NCI-H510A treated with DMSO at 0.1 percent for 48 hours (cell line): ENCODE data around the gene CTNNA2.

Experiments
- DNase-seq: peaks from one replicate; lab custom pipeline; 2025; lab: John Stamatoyannopoulos, UW

CTNNA2 gene

DNA sequence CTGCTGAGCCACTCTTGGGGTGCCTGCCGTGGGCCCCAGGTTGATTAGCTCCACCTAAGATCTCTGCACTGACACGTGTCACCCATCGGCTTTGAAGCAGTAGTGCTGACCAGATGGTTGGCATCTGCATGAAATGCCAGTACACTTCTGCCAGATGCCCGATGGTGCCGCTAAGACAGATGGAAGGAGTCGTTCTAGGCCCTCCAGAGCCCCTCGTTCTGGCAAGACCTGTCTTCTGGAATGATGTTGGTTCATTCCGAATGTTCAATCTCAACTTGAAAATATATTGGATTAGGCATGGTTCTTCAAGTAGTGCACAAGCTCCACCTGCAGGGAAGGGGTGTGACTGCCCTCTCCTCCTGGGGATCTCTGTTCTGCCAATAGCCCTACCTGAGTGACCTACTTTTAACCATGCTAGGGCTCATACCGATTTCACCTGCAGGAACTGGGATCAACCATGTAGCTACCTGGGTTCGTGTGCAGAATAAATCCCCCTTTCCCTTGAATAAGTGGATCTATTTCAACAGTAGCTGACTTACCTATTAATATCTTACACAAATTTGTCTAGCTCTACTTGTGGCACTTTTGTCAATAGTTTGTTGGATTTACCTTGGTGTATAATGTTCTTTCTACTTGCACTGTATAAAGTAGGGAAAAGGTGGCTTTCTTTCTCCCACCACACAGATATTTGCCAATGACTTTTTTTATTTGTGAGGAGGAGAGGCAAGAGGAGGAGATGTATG lies 342.6 kb downstream of the CTNNA2 start:
- peak; percentile 6 for DNase-seq

DNA sequence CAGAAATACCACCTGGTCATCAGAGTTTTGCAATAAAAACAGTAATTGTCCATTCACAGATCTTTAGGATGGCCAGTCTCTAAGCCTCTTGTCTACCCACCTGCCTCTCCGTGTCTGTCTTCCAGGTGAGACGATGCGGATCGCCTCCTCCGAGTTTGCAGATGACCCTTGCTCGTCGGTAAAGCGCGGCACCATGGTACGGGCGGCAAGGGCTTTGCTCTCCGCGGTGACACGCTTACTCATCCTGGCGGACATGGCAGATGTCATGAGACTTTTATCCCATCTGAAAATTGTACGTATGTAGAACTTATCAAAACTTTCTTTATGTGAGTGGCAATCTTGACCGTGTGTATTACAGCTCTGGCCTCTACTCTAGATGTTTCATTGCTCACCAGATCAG lies 345.0 kb downstream of the CTNNA2 start:
- no peak for DNase-seq

DNA sequence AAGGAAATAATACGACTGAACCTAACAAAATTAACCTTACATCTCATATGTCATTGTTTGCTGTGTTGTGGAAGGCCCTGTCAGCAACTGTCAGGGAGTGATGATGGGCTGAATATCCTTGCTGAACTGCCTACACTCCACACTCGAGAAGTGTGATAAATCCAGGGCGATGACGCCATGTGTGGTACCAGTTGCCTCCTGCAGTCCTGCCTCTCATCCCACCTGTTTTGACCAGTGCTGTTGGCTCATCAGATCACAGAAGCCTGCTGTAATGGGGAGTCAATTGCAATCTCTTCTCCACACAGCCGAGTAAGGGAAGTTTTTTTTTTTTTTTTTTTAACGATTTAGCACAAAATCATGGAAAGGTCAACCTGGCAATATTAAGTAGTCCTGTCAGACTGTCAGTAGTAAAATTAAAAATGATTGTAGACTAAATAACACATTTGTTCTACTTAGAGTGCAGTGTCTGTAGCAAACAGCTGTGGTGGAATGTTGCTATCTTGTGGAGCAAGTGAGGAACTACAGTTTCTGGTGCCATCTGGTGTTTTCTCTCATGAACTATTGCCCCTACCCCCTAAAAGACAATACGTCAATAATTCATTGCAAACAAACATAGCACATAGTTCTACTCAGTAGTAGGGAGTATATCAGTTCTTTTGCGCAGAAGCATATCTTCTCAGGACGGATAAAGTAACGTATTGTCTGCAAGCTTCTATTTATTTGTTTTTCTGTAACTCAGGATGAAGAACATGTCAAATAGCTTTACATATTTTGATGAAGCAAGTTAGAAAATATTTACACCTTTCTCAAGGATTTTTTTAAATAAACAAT lies 347.6 kb downstream of the CTNNA2 start:
- peak; percentile 20 for DNase-seq

DNA sequence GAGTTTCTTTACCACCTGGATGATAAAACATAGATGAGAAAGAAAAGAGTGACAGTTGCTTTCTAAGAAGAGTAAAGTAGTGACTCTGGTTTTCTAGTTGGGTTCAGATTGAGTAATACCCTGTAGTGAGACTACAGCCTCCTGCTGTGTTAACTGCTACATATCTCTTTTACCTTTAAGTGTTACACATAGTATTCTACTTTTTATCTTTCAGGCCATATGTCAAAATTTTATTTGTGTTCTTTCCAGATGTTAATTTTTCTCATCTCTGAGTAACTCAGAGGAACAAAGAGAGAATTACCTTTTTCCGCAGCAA lies 348.2 kb downstream of the CTNNA2 start:
- DNase-seq, result no peak

DNA sequence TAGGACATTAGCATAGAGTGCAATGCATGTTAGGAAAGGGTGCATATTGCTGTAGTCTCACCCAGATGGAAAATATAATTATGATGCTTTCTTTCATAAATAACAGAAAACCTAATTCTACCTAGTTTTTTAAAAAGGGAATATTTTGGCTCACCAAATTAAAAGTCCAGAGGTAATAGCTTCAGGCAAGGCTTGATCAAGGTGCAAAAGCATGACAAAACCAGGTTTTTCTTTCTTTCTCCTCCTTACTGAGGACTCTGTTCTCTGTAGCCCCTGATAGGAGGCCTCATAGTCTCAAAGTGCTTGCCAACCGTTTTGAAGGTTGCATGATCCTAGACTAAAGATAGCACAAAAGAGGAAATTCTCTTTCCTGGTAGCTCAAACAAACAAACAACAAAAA lies 349.9 kb downstream of the CTNNA2 start:
- no peak for DNase-seq

DNA sequence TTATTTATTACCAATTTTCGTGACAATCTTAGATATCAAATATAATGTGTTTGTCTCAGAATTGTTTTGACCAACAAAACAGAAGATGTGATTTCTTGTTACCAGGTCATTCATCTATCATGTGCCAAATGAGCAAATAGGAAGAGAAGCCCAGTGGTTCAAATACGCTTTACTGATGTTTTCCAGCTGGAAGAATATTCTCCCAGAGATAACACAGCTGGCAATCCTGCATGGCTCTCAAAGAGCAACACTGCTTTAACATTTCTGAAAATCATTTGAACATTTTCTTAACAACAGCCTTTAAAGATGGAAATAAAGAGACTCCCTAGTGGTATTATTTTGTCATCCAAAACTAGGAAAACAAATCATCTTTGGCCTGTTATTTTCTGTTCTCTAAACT lies 359.8 kb downstream of the CTNNA2 start:
- no peak for DNase-seq

DNA sequence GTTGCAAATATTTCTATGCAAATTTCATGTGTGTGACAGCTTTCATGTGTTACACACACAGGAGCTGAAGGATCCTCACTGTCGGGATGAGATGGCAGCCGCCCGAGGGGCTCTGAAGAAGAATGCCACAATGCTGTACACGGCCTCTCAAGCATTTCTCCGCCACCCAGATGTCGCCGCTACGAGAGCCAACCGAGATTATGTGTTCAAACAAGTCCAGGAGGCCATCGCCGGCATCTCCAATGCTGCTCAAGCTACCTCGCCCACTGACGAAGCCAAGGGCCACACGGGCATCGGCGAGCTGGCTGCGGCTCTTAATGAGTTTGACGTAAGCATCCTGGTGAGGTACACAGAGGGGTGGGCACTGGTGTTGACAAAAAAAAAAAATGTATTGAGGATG lies 361.2 kb downstream of the CTNNA2 start:
- DNase-seq, result no peak

DNA sequence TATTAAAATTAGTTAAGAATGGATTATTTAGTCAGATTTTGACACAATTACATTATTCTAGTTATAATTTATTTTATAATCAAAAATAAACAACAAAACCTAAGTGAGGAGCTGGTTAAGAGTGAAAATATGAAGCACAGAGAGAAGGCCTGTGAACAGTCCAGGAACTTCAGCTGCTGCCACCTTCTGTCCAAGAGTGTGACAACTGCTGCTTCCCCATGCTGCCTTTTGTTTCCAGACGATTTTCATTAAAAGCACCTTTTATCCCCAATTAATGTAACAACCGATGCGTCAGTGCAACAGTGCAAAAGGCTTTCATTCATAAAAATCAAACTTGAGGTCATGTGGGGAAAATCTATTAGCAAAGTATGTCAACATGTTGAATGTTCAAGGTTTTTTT lies 363.6 kb downstream of the CTNNA2 start:
- DNase-seq, result peak; percentile 14

DNA sequence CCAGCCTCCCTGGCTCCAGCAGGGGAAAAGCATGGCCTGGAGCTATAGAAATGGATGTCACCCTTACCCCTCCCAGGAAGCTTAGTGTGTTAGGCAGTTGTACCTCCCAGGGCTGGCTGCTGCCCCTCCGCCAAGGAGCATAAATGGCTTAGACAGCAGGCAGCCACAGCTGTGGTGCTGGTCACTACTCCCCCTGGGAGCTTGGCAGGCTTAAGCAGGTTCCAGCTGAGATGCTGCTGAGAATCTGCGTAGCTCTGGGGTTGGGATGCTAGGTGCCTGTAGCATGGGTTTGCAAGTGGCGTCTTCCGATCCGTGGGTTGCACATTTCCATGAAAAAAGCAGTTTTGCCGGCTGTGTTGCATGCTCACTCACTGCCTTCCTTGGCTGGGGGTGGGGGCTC lies 369.7 kb downstream of the CTNNA2 start:
- no peak for DNase-seq

DNA sequence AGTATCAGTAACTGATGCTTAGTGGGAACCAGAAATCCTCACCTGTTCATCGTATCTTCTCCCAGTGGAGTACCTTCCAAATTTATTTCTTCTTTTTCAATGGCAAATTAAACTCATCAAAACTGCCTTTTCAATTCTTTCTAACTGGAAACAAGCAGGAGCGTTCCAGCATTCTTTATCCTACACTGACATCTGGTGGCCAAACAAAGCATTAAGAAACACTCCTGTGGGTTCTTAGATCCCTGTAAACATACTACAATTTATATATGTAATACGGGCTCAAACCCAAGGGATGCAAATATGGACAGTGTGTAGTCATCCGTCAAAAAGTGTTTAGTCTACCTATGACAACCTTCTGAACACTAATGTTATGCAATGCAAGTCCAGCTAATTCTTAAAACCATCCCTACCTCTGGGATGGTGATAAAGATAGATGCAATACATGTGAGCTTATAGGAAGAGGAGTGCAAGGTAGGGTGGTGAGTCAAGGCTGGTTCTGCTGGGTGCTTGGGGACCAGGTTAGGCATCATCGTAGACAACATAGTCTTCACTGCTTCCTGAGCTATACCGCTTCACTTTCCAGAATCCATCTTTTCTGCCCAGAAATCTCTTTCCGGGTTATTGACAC lies 375.0 kb downstream of the CTNNA2 start:
- DNase-seq, result peak; percentile 68

DNA sequence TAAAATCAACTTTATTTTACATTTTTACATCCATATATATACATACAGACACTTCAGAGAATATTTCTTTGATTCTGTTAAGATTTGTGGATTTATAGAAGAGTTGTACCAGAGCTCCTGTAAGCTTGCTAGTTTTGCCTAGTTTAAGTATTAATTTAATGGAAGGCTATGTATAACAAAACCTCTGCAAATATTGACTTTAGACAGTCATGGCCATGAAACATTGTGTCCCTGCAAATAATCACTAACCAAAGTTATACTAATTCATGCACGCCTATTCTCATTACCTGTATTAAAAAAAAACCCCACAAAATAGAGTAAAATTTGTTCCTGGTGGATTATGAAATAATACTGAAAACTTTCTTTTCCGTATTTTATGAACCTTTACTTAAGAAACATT lies 379.3 kb downstream of the CTNNA2 start:
- no peak for DNase-seq

DNA sequence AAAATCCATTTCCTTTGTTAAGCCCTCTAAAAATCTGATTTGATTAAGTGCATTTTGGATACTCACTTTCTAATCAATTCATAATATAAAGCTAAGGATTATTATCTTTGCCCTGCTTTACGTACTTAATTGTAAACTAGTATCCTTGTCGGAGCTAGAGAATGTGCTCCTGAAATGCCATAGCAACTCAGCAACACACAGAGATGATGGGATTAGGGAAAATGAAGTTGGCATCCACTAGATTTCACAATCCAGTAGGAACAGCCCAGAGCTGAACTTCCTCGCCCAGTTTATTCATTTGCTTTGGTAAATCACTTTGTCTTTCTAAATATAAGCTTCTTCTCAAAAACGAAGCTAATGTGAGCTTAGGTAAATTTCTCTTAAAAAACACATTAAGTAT lies 386.3 kb downstream of the CTNNA2 start:
- no peak for DNase-seq

DNA sequence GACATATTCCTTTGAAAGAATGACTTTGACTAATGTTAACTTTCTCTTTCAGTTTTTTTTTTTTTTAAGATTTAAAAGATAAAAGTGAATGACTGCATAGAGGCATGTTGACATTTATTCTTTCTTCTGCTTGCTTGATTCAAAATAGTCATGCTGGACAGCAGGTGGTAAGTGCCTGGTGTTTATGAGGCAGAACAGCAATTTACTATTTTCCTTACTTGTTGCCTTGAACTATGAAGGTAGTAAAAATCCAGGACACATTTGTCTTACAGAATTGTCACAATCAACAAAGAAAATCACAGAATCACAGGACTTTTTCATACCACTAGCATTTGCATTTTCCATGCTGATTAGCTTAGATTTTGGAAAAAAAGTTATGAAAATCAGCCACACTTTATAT lies 388.3 kb downstream of the CTNNA2 start:
- no peak for DNase-seq

DNA sequence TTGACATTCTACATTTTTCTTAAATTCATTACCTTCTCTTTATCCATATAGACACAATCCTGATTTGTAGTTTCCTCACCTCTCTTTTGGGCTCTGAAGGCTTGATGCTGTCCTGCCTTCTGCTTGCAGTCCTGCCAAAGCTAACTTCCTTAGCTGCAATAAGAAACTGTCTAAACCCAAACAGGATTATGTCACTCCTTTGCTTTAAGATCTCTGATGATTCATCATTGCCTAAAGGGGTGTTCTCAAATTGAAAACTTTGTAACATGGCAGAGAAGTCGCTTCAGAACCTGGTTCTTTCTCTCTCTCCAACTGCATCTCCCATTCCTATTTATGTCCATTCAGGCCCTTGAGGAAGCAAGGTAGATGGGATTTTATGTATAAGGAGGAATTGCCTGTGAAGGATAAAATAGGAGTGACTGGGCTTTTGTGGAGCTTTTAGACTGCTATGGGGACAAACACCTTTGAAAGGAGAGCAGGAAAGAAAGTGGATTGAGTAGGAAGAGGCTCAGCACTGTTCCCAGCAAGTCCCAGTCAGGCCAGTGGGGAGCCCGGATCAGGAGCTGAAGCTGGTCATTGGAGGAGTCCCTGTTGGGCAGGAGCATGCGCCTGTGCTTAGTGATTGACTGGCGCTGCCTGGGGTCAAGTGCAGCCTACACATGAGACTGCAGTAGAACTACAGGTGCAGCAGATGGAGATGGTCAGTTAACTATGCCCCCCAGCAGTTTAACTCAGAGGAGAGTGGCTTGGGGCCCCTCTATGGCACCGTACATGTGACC lies 390.6 kb downstream of the CTNNA2 start:
- no peak for DNase-seq

DNA sequence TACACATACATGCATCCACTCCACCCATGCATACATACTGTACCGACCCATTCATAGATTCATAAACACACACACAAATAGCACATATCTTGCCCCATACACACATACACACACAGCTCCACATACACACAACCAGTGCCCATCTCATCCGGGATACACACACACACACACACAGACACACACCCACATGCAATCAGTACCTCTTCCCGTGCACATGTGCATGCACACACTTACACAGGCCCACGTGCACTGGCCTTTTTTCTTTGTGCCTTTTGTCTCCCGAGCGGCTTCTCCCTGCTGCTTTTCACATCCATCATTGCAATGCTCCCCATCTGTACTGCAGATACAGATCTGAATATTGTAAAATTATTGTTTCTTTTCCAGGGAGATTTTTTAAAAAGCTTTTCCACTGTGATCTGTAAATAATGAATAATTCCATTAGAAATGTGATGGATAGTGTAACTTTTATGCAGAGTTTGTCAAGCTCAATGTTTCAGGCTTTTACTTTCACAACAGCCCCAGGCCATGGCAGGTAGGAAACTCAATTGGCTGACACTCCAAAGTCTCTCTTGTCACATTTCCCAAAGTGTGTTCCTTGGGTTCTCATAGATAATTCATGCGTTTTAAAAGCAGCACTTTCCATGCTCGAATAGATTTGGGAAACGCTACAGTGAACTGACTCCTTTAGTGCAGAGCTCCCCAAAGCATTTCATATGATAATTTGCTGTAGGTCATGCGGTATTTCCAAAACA lies 393.5 kb downstream of the CTNNA2 start:
- DNase-seq, result no peak

DNA sequence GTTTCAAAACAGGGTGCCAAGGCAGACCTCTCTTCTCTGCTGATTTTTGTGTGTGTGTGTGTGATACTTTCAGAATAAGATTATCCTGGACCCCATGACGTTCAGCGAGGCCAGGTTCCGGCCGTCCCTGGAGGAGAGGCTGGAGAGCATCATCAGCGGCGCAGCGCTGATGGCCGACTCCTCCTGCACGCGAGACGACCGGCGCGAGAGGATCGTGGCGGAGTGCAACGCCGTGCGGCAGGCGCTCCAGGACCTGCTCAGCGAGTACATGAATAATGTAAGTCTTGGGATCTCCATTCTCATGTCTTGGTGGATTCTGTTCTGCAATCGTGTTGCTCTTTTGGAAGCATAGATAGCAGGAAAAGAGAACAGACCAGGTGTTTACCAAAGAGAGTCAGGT lies 396.7 kb downstream of the CTNNA2 start:
- DNase-seq, result no peak

DNA sequence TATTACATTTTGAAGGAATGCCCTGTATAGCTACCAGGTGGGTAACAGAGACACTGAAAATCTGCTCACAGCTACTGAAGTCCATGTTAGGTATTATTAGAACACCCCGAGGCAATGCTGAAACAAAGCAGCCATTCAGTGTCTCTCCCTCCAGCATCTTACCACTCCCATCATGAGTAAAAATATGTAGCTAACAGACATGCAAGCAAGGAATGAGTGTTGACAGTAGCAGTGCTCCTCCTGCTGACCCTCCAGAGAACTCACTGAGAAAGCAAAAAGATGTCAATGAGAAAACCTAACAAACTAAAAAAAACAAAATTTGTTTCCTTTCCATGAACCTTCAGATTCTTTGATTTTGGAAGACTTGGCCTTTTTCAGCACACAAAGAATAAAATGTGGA lies 397.8 kb downstream of the CTNNA2 start:
- DNase-seq, result no peak

DNA sequence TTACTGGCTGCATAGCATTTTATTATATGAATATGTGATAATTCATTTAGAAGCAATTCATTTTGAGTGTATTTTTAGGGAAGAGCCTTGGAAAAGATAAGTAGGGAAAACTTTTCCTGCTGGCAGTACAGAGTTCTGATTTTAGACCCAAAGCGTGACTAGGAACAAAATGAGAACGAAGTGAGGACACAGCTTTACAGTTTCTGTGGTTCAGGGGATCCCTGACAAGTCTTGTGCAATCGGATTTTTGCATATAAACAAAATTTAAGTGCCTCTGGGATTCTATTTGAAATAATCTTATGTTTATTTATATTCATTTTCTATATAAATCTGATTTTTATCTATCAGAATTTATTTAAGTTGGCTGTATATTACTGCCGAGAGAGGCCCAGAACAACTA lies 402.6 kb downstream of the CTNNA2 start:
- DNase-seq, result no peak

DNA sequence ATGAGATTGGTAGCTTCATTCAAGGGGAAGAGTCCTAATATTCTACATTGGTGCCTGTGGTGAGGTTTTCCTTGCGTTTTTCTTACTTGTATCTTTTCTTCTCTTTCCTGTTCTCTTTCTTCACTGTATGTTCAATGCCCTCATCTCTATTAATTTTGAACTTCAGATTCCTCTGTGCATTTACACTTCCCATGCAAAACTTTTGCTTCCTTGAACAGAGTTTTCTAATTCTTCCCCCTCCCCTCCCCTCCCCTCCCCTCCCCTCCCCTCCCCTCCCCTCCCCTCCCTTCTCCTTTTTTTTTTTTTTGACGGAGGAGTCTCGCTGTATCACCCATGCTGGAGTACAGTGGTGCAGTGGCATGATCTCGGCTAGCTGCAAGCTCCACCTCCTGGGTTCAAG lies 403.4 kb downstream of the CTNNA2 start:
- DNase-seq, result no peak

DNA sequence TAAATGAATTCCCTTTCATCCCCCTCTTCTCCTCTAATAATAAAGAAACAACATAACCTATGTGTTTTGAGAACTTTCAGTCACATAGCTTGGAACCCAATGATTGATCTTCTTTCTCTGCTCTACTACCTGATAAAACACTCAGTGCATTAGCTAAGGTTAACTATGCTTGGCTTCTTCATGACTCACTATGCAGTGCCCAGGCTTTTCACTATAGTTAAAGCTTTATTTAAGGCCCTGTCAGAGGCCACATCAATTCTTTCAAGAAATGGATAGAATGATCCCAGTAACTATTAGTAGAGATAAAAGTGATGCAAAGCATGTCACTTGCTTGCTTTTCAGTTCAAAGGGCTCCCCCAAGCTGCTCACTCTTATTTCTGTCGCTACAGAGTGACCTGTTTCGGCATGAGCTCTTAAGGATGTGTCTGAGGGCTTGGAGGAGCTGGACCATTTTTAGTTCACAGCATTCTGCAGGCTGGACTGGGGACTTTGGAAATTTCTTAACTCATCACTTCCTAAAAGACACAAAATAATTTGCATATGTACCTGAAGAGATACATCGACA lies 407.7 kb downstream of the CTNNA2 start:
- no peak for DNase-seq

DNA sequence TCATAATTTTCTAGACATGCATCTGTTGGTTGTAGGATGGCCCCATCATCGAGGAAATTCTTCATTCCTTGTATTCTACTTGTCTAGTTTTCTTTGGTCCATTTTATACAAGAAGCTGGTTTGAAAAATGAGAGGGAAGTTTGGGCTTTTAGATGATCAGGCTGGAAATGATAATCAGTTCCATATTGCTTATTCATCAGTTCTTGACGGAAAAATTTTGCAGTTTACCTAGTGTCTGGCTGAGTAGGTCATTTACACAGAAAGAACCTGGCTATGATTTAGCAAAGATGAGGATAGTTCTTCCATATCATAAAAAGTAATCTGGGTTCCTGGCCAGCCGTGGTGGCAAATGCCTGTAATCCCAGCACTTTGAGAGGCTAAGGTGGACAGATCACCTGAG lies 416.8 kb downstream of the CTNNA2 start:
- DNase-seq, result no peak
